Prostate gland (tissue), 2 donors: ENCODE results near the gene GAREM2. TPM values are rescaled to one million over a fixed set of nuclear protein-coding genes. Genes with fewer than 3 reads are reported as not detected.
A peak's percentile ranks its signal among the peaks of the same experiment; 100 is the strongest.

ENCODE experiments used
- DNase-seq: peaks from one replicate; pipeline ENCODE4 v3.0.0-alpha.2; 2019; ENCODE audit warnings: low spot score
- H3K27ac ChIP-seq, 2 donors: fragments of 200-600 bp; sonication (generic); 2 replicates each; pipeline ENCODE4 v1.5.1; 2017 to 2019
- H3K27me3 ChIP-seq: fragments of 200-600 bp; sonication (generic); replicated peaks from 2 replicates; pipeline ENCODE4 v1.5.1; 2019; ENCODE audit not compliant: insufficient read depth
- H3K36me3 ChIP-seq, 2 donors: fragments of 200-600 bp; sonication (generic); 1 replicate in 1 of 2; 2 replicates in 1 of 2; pipeline versions ENCODE4 v1.5.1 to v1.8.1; 2017 to 2019
- H3K4me1 ChIP-seq: fragments of 200-600 bp; sonication (generic); replicated peaks from 2 replicates; pipeline ENCODE4 v1.5.1; 2019
- H3K4me3 ChIP-seq, 2 donors: fragments of 200-600 bp; sonication (generic); 2 replicates each; pipeline ENCODE4 v1.5.1; 2017 to 2019
- H3K9me3 ChIP-seq: fragments of 200-600 bp; sonication (generic); 2 replicates; pipeline ENCODE4 v1.5.1; 2017
- POLR2A ChIP-seq: fragments of 450-650 bp; IDR thresholded peaks from one replicate; pipeline ENCODE4 v1.6.1; 2016; ENCODE audit warnings: antibody characterized with exemption, mild to moderate bottlenecking
- POLR2AphosphoS5 ChIP-seq: sonication (generic); formaldehyde crosslinking; IDR thresholded peaks from one replicate; pipeline ENCODE4 v1.6.1; 2017; ENCODE audit warnings: antibody characterized with exemption
- WGBS: methylation state at CpG from one replicate; pipeline ENCODE4 v1.1.5; 2018; 5-methylcytosine and 5-hydroxymethylcytosine counted together
- intact Hi-C: fragments of 100-400 bp; cut with DNase I; formaldehyde crosslinking; loops from one replicate; pipeline ENCODE4 v1.14.2; 2022
- total RNA-seq, 2 donors: library from RNA; depleted of rRNA; stranded (reverse); fragments of >200 nt; gene quantifications; one replicate each; pipeline ENCODE4 v1.1.0, GENCODE V29; 2016
- TF ChIP-seq, protein P1 (sequence below), 4 experiments: fragments of 200-600 bp in 2 of 4; fragments of 450-650 bp in 2 of 4; sonication (generic) in 2 of 4; IDR thresholded peaks; 1 replicate in 3 of 4; 2 replicates in 1 of 4; pipeline ENCODE4 v1.5.1; 2016 to 2019; ENCODE audit warnings: antibody characterized with exemption in 4 of 4, mild to moderate bottlenecking in 2 of 4, moderate library complexity in 2 of 4

The GAREM2 gene
- total RNA-seq, 2 donors from 2014 or later = 3.5 TPM

DNA sequence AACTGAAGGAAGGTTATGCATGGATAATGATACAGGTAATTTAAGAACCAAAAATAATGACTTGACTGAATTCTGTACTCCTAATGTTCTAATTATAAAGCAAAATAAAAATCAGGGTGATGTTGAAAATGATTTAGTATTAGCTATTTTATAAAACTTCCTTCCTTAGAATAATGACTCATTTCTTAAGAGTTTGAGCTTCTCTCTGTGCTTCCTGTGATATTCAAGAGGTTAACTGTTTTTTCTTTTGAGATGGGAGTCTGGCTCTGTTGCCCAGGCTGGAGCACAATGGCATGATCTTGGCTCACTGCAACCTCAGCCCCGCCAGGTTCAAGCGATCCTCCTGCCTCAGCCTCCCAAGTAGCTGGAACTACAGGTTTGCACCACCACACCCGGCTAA, 56.7 kb downstream of the GAREM2 start:
- DNase-seq = no peak
- TF ChIP-seq POLR2A = no peak
- TF ChIP-seq, protein P1, sequence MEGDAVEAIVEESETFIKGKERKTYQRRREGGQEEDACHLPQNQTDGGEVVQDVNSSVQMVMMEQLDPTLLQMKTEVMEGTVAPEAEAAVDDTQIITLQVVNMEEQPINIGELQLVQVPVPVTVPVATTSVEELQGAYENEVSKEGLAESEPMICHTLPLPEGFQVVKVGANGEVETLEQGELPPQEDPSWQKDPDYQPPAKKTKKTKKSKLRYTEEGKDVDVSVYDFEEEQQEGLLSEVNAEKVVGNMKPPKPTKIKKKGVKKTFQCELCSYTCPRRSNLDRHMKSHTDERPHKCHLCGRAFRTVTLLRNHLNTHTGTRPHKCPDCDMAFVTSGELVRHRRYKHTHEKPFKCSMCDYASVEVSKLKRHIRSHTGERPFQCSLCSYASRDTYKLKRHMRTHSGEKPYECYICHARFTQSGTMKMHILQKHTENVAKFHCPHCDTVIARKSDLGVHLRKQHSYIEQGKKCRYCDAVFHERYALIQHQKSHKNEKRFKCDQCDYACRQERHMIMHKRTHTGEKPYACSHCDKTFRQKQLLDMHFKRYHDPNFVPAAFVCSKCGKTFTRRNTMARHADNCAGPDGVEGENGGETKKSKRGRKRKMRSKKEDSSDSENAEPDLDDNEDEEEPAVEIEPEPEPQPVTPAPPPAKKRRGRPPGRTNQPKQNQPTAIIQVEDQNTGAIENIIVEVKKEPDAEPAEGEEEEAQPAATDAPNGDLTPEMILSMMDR (IDR thresholded peaks at IDR 0.05) = no peak
- TF ChIP-seq POLR2AphosphoS5 = no peak
- 100% methylated on average over 3 of the region's 3 CpGs for WGBS
- Histone ChIP-seq H3K36me3 (peaks cover 3 to 6% of the 10 kb centered on the region in 2 donors), H3K4me1 (no peaks in the 10 kb centered on the region), H3K27ac (no peak overlapping the region), H3K9me3 (no peaks in the 10 kb centered on the region), H3K27me3 (no peaks in the 10 kb centered on the region), H3K4me3 (no peak overlapping the region)
- intact Hi-C loops = no loop called here

- intact Hi-C loops = no loop called here
- H3K4me1 ChIP-seq = no peaks in the 10 kb centered on the region
Measured at GRCh38 chr2:26230806-26231205, 57.9 kb downstream of the GAREM2 start.

DNA sequence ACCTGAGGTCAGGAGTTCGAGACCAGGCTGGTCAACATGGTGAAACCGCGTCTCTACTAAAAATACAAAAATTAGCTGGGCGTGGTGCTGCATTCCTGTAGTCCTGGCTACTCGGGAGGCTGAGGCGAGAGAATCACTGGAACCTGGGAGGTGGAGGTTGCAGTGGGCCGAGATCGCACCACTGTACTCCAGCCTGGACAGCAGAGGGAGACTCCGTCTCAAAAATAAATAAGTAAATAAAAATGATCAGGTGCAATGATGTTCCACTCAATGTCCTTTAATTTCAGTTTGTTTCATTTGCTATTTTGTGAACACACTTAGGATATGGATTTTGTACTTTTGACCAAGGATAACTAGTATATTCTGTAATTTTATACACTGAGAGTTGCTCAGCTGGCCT, 62.2 kb downstream of the GAREM2 start:
- TF ChIP-seq POLR2A (no peak), POLR2AphosphoS5 (no peak)
- TF ChIP-seq, protein P1 (IDR thresholded peaks at IDR 0.05) = peak in 3 of 4 experiments; percentile 14 to 49 (median 37)
- Histone ChIP-seq H3K4me1 (no peaks in the 10 kb centered on the region), H3K4me3 (no peak overlapping the region), H3K9me3 (no peaks in the 10 kb centered on the region), H3K27me3 (no peaks in the 10 kb centered on the region), H3K27ac (no peak overlapping the region), H3K36me3 (peaks cover 0 to 3% of the 10 kb centered on the region in 2 donors)
- intact Hi-C loops = no loop called here
- WGBS = 94% methylated on average over 9 of the region's 9 CpGs
- DNase-seq = no peak

More at GRCh38 chr2:26230806-26231205, 57.9 kb downstream of the GAREM2 start:
- DNase-seq = no peak
- 98% methylated on average over 2 of the region's 2 CpGs for WGBS
- Histone ChIP-seq H3K4me3 (no peak overlapping the region), H3K9me3 (no peaks in the 10 kb centered on the region), H3K27me3 (no peaks in the 10 kb centered on the region), H3K36me3 (peaks cover 3 to 6% of the 10 kb centered on the region in 2 donors), H3K27ac (no peak overlapping the region)
- TF ChIP-seq, protein P1 (IDR thresholded peaks at IDR 0.05) = no peak
- no peak for TF ChIP-seq POLR2AphosphoS5
- no peak for TF ChIP-seq POLR2A

GRCh38 chr2:26237868-26238267, 65.0 kb downstream of the GAREM2 start:
- no peak for TF ChIP-seq POLR2AphosphoS5
- TF ChIP-seq POLR2A = no peak
- TF ChIP-seq, protein P1 (IDR thresholded peaks at IDR 0.05) = no peak
- Histone ChIP-seq H3K27me3 (no peaks in the 10 kb centered on the region), H3K9me3 (no peaks in the 10 kb centered on the region), H3K4me3 (no peak overlapping the region), H3K27ac (no peak overlapping the region), H3K36me3 (peaks cover 0 to 3% of the 10 kb centered on the region in 2 donors), H3K4me1 (no peaks in the 10 kb centered on the region)
- intact Hi-C loops = no loop called here
- 95% methylated on average over 1 of the region's 1 CpG for WGBS
- DNase-seq = no peak

GRCh38 chr2:26238311-26238958, 65.5 kb downstream of the GAREM2 start:
- Histone ChIP-seq H3K4me1 (no peaks in the 10 kb centered on the region), H3K9me3 (no peaks in the 10 kb centered on the region), H3K27ac (no peak overlapping the region), H3K36me3 (peaks cover 0 to 3% of the 10 kb centered on the region in 2 donors), H3K27me3 (no peaks in the 10 kb centered on the region), H3K4me3 (no peak overlapping the region)
- intact Hi-C loops = no loop called here
- DNase-seq = no peak
- WGBS = 93% methylated on average over 4 of the region's 4 CpGs
- no peak for TF ChIP-seq POLR2AphosphoS5
- TF ChIP-seq, protein P1 (IDR thresholded peaks at IDR 0.05) = no peak
- no peak for TF ChIP-seq POLR2A
